Right atrium auricular region (tissue), 2 donors: ENCODE results near the gene PRKCB. TPM values are rescaled to one million over a fixed set of nuclear protein-coding genes. Genes with fewer than 3 reads are reported as not detected.
A peak's percentile ranks its signal among the peaks of the same experiment; 100 is the strongest.

Experiments
- DNase-seq: peaks from one replicate; pipeline ENCODE4 v3.0.0-alpha.2; 2019; ENCODE audit warnings: low spot score
- H3K27ac ChIP-seq, 2 donors: fragments of 200-600 bp; sonication (generic); 1 replicate in 1 of 2; 2 replicates in 1 of 2; pipeline ENCODE4 v1.5.1; 2016 to 2019
- H3K27me3 ChIP-seq, 2 donors: fragments of 200-600 bp; sonication (generic); one replicate each; pipeline versions ENCODE4 v1.5.1 to v1.6.0; 2017 to 2019
- H3K36me3 ChIP-seq: fragments of 200-600 bp; sonication (generic); one replicate; pipeline ENCODE4 v1.5.1; 2016
- H3K4me1 ChIP-seq, 2 donors: fragments of 200-600 bp; sonication (generic); one replicate each; pipeline versions ENCODE4 v1.5.1 to v1.6.0; 2017 to 2019
- H3K4me3 ChIP-seq, 2 donors: fragments of 200-600 bp; sonication (generic); 1 replicate in 1 of 2; 2 replicates in 1 of 2; pipeline ENCODE4 v1.5.1; 2017 to 2019; ENCODE audit warnings: mild to moderate bottlenecking in 1 of 2, moderate library complexity in 1 of 2
- H3K9me3 ChIP-seq, 2 donors: fragments of 200-600 bp; sonication (generic); one replicate each; pipeline ENCODE4 v1.5.1; 2019
- CTCF ChIP-seq, 2 donors: fragments of 200-600 bp; sonication (generic); IDR thresholded peaks; one replicate each; pipeline ENCODE4 v1.5.1; 2019; ENCODE audit warnings: antibody characterized with exemption in 2 of 2
- total RNA-seq, 2 donors: library from RNA; depleted of rRNA; stranded (reverse); fragments of >200 nt; gene quantifications; one replicate each; pipeline ENCODE4 v1.1.0, GENCODE V29; 2016

Gene PRKCB
- total RNA-seq, 2 donors from 2014 or later: 0.93 to 3.1 TPM

- Histone ChIP-seq H3K4me3 (no peak overlapping the region), H3K27me3 (no peaks in the 10 kb centered on the region), H3K9me3 (no peaks in the 10 kb centered on the region), H3K36me3 (no peaks in the 10 kb centered on the region), H3K27ac (no peak overlapping the region), H3K4me1 (no peaks in the 10 kb centered on the region)
- no peak for DNase-seq
- TF ChIP-seq CTCF (IDR thresholded peaks at IDR 0.05): no peak
Measured at GRCh38 chr16:23967775-23968174, 132.0 kb downstream of the PRKCB start.

- DNase-seq: peak; percentile 9
- Histone ChIP-seq H3K27me3 (no peaks in the 10 kb centered on the region), H3K4me1 (no peaks in the 10 kb centered on the region)
Measured at GRCh38 chr16:23968176-23968575, 132.4 kb downstream of the PRKCB start.

GRCh38 chr16:23969468-23970297 lies 133.9 kb downstream of the PRKCB start:
- DNase-seq: no peak
- Histone ChIP-seq H3K36me3 (no peaks in the 10 kb centered on the region), H3K27me3 (no peaks in the 10 kb centered on the region), H3K4me3 (no peak overlapping the region), H3K4me1 (no peaks in the 10 kb centered on the region), H3K27ac (no peak overlapping the region), H3K9me3 (no peaks in the 10 kb centered on the region)
- TF ChIP-seq CTCF (IDR thresholded peaks at IDR 0.05): no peak

More at GRCh38 chr16:23968176-23968575, 132.4 kb downstream of the PRKCB start:
- Histone ChIP-seq H3K36me3 (no peaks in the 10 kb centered on the region), H3K4me3 (no peak overlapping the region), H3K27ac (no peak overlapping the region), H3K9me3 (no peaks in the 10 kb centered on the region)
- TF ChIP-seq CTCF (IDR thresholded peaks at IDR 0.05): no peak

- TF ChIP-seq CTCF (IDR thresholded peaks at IDR 0.05): no peak
- DNase-seq: no peak
- H3K9me3 ChIP-seq: no peaks in the 10 kb centered on the region
- H3K4me3 ChIP-seq: no peak overlapping the region
- H3K27ac ChIP-seq: no peak overlapping the region
- H3K27me3 ChIP-seq: no peaks in the 10 kb centered on the region
- no peaks in the 10 kb centered on the region for H3K4me1 ChIP-seq
- no peaks in the 10 kb centered on the region for H3K36me3 ChIP-seq
Measured at GRCh38 chr16:23974223-23974622, 138.4 kb downstream of the PRKCB start.

- Histone ChIP-seq H3K27ac (no peak overlapping the region), H3K4me3 (no peak overlapping the region), H3K9me3 (no peaks in the 10 kb centered on the region), H3K27me3 (no peaks in the 10 kb centered on the region), H3K4me1 (no peaks in the 10 kb centered on the region), H3K36me3 (no peaks in the 10 kb centered on the region)
- no peak for DNase-seq
- no peak for TF ChIP-seq CTCF (IDR thresholded peaks at IDR 0.05)
Measured at GRCh38 chr16:23975293-23975692, 139.5 kb downstream of the PRKCB start.

GRCh38 chr16:23976091-23976490 lies 140.3 kb downstream of the PRKCB start:
- no peak for TF ChIP-seq CTCF (IDR thresholded peaks at IDR 0.05)
- Histone ChIP-seq H3K4me3 (no peak overlapping the region), H3K4me1 (no peaks in the 10 kb centered on the region), H3K27ac (no peak overlapping the region), H3K9me3 (no peaks in the 10 kb centered on the region), H3K27me3 (no peaks in the 10 kb centered on the region), H3K36me3 (no peaks in the 10 kb centered on the region)
- no peak for DNase-seq
